K562 (cell line): ENCODE results near the gene NBR1. TPM values are rescaled to one million over a fixed set of nuclear protein-coding genes. Genes with fewer than 3 reads are reported as not detected.

Experiments
- ATF2 ChIP-seq: sonication (generic); formaldehyde crosslinking; IDR thresholded peaks from 2 replicates; pipeline ENCODE4 v1.8.1; 2022; ENCODE audit warnings: missing genetic modification reagents
- BRD9 ChIP-seq: fragments of 450-650 bp; IDR thresholded peaks from 2 replicates; pipeline ENCODE4 v1.6.1; 2018; ENCODE audit warnings: low read depth; ENCODE audit not compliant: partially characterized antibody
- CUX1 ChIP-seq: fragments of 200-800 bp; sonication (Bioruptor generic); IDR thresholded peaks from 2 replicates; pipeline ENCODE4 v1.6.1; 2016; ENCODE audit warnings: missing genetic modification characterization, missing compliant biosample characterization
- FOXA3 ChIP-seq, 2 experiments: fragments of 450-650 bp in 1 of 2; sonication (generic) in 1 of 2; formaldehyde crosslinking; IDR thresholded peaks in 1 of 2; conservative IDR thresholded peaks in 1 of 2; 2 replicates each; pipeline versions ENCODE4 v1.4.0 to v1.8.0; 2020 to 2022; ENCODE audit warnings: mild to moderate bottlenecking in 2 of 2, missing genetic modification reagents in 1 of 2
- IRF9 ChIP-seq: fragments of 450-650 bp; IDR thresholded peaks from 2 replicates; pipeline ENCODE4 v1.6.1; 2016; ENCODE audit warnings: missing biosample characterization, missing genetic modification characterization
- MXI1 ChIP-seq: IDR thresholded peaks from 2 replicates; pipeline ENCODE4 v1.6.1; 2011; ENCODE audit warnings: low read depth, mild to moderate bottlenecking, improper control_type of control experiment, low read length
- RFX5 ChIP-seq: IDR thresholded peaks from 2 replicates; pipeline ENCODE4 v1.6.1; 2011; ENCODE audit warnings: low read depth, mild to moderate bottlenecking, improper control_type of control experiment, low read length
- STAG1 ChIP-seq: sonication (generic); formaldehyde crosslinking; IDR thresholded peaks from 2 replicates; pipeline ENCODE4 v1.5.0; 2020; ENCODE audit warnings: missing genetic modification reagents, borderline replicate concordance
- TAF7 ChIP-seq: fragments of 450-650 bp; IDR thresholded peaks from 2 replicates; pipeline ENCODE4 v1.6.1; 2016; ENCODE audit warnings: missing genetic modification characterization, missing compliant biosample characterization
- XRCC3 ChIP-seq: fragments of 450-650 bp; IDR thresholded peaks from 2 replicates; pipeline ENCODE4 v1.6.1; 2017; ENCODE audit warnings: mild to moderate bottlenecking, moderate library complexity
- YBX1 ChIP-seq: fragments of 450-650 bp; IDR thresholded peaks from 2 replicates; pipeline ENCODE4 v1.7.1; 2016; ENCODE audit warnings: mild to moderate bottlenecking
- ZFP36 ChIP-seq: fragments of 150-350 bp; IDR thresholded peaks from 2 replicates; pipeline ENCODE4 v1.6.1; 2018; ENCODE audit warnings: low read length, low read depth; ENCODE audit not compliant: partially characterized antibody
- ZMIZ1 ChIP-seq, 2 experiments: fragments of 150-350 bp in 1 of 2; IDR thresholded peaks; 2 replicates each; pipeline ENCODE4 v1.6.1; 2012 to 2016; ENCODE audit warnings: low read depth in 2 of 2, low read length in 2 of 2, mild to moderate bottlenecking in 1 of 2, moderate library complexity in 1 of 2
- ZNF224 ChIP-seq: sonication (generic); formaldehyde crosslinking; IDR thresholded peaks from 2 replicates; pipeline ENCODE4 v1.8.0; 2022; ENCODE audit warnings: mild to moderate bottlenecking, missing genetic modification reagents
- ZNF24 ChIP-seq: fragments of 450-650 bp; IDR thresholded peaks from 2 replicates; pipeline ENCODE4 v1.6.1; 2016
- ZNF408 ChIP-seq: fragments of 250-450 bp; sonication (Bioruptor Pico); IDR thresholded peaks from 2 replicates; pipeline ENCODE4 v1.4.0; 2020; ENCODE audit warnings: low read depth, mild to moderate bottlenecking, moderate library complexity
- polyA plus RNA-seq, 8 experiments: library from polyadenylated mRNA; depleted of rRNA in 4 of 8; stranded (reverse) in 5 of 8; unstranded in 3 of 8; fragments of >200 nt; fragmentation: Nextera tagmentation in 2 of 8; fragmentation: Illumina TruSeq in 1 of 8; extraction: Ambion mirVana in 2 of 8; extraction: Trizol in 1 of 8; gene quantifications; 2 replicates each; pipeline versions ENCODE4 v1.2.1 to v1.2.3, GENCODE V29; 2011 to 2014; ENCODE audit warnings: inconsistent platforms in 1 of 8, missing spikeins in 1 of 8
- total RNA-seq, 7 experiments: library from RNA; depleted of rRNA in 6 of 7; stranded (reverse); fragments of >200 nt in 6 of 7; fragmentation: Illumina TruSeq in 2 of 7; extraction: Trizol in 2 of 7; gene quantifications; 2 replicates each; pipeline versions ENCODE4 v1.2.1 to v1.2.3, GENCODE V29; 2011 to 2021; ENCODE audit warnings: low replicate concordance in 1 of 7

The NBR1 gene
- total and polyA plus RNA-seq, 9 of the 15 experiments (the other 6 are each of a cell fraction or from before 2014, with no cell fraction given), result 4.2 to 70.1 (median 39.9) TPM

GRCh38 chr17:43171586-43172487 is 823 bp downstream of the NBR1 start (continued):
- TF ChIP-seq ZNF224 (no peak), ZMIZ1 (IDR thresholded peaks at IDR 0.05; ENCODE audit: low read depth in 2 of 2, low read length in 2 of 2) (no peak), CUX1 (CRISPR knock-in tag) (0 out of 2 replicates have a peak, but pooled peaks have one; percentile 40), FOXA3 (CRISPR knock-in tag; conservative IDR thresholded peaks at IDR 0.05 in 1 of 2, IDR thresholded peaks at IDR 0.05 in 1 of 2) (peak in 1 of 2 experiments; percentile 93; a peak in 2 of 4 replicates), IRF9 (tag) (no peak), YBX1 (no peak), RFX5 (no peak), TAF7 (tag) (no peak), STAG1 (CRISPR knock-in tag) (no peak), ZNF408 (CRISPR knock-in tag) (no peak), ATF2 (CRISPR knock-in tag) (no peak), MXI1 (no peak), ZNF24 (no peak), BRD9 (peak; percentile 25), XRCC3 (no peak), ZFP36 (no peak)
